Motor neuron (in vitro differentiated cells): ENCODE data around the gene TUBA1C. TPM values are rescaled to one million over a fixed set of nuclear protein-coding genes. Genes with fewer than 3 reads are reported as not detected.
"Not testable (repeated sequence)": the region's sequence is repeated elsewhere in the genome, so short reads cannot be mapped to it uniquely, and the experiment has no call there.

Source experiments
- ATAC-seq, 8 experiments: fragments of 200-7000 bp; cut with Tn5 transposase; replicated peaks in 6 of 8; 2 replicates each; pipeline ENCODE4 v1.8.0; 2021; ENCODE audit warnings: mild to moderate bottlenecking in 8 of 8, moderate library complexity in 8 of 8
- H3K27ac ChIP-seq, 2 donors: fragments of 250-450 bp; sonication (Bioruptor Pico); 2 replicates each; pipeline ENCODE4 v1.9.0; 2021; ENCODE audit warnings: antibody characterized with exemption in 2 of 2, mild to moderate bottlenecking in 2 of 2, moderate library complexity in 1 of 2
- H3K4me1 ChIP-seq, 2 donors: fragments of 250-450 bp; sonication (Bioruptor Pico); replicated peaks in 1 of 2; 2 replicates each; pipeline ENCODE4 v1.6.1; 2021; ENCODE audit warnings: antibody characterized with exemption in 2 of 2, mild to moderate bottlenecking in 2 of 2, moderate library complexity in 1 of 2
- H3K4me3 ChIP-seq, 5 donors: fragments of 250-450 bp; sonication (Bioruptor Pico); 2 replicates each; pipeline ENCODE4 v1.9.0; 2021; ENCODE audit warnings: antibody characterized with exemption in 5 of 5, mild to moderate bottlenecking in 5 of 5, moderate library complexity in 4 of 5
- WGBS, 10 experiments: fragments of 450-650 bp; shearing (Covaris generic); methylation state at CpG; one replicate each; pipeline ENCODE4 v1.0.0; 2022; 5-methylcytosine and 5-hydroxymethylcytosine counted together
- in situ Hi-C, 9 experiments: fragments of 400-800 bp; cut with MboI; loops; one replicate each; pipeline ENCODE4 v1.15.0; 2021; ENCODE audit warnings: low sequenced_read_pairs in 9 of 9, low pct_unique_long_range_greater_than_20kb in 2 of 9; ENCODE audit not compliant: unreplicated experiment in 9 of 9
- total RNA-seq, 8 experiments: library from RNA; unstranded; fragments of 300-600 nt; gene quantifications; 2 replicates each; pipeline versions ENCODE4 v1.2.3 to v1.2.4, GENCODE V29; 2022

Gene TUBA1C
- total RNA-seq, 8 experiments from 2014 or later = 54.3 to 256 (median 152) TPM

DNA sequence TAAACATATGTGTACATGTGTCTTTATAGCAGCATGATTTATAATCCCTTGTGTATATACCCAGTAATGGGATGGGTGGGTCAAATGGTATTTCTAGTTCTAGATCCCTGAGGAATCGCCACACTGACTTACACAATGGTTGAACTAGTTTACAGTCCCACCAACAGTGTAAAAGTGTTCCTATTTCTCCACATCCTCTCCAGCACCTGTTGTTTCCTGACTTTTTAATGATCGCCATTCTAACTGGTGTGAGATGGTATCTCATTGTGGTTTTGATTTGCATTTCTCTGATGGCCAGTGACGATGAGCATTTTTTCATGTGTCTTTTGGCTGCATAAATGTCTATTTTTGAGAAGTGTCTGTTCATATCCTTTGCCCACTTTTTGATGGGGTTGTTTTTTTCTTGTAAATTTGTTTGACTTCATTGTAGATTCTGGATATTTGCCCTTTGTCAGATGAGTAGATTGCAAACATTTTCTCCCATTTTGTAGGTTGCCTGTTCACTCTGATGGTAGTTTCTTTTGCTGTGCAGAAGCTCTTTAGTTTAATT lies 45.6 kb downstream of the TUBA1C start:
- in situ Hi-C loops, ATAC-seq, H3K4me1 ChIP-seq, H3K27ac ChIP-seq, H3K4me3 ChIP-seq: not testable (repeated sequence)
- WGBS, 10 experiments = no CpG with 5 or more reads among the region's 3 CpGs

DNA sequence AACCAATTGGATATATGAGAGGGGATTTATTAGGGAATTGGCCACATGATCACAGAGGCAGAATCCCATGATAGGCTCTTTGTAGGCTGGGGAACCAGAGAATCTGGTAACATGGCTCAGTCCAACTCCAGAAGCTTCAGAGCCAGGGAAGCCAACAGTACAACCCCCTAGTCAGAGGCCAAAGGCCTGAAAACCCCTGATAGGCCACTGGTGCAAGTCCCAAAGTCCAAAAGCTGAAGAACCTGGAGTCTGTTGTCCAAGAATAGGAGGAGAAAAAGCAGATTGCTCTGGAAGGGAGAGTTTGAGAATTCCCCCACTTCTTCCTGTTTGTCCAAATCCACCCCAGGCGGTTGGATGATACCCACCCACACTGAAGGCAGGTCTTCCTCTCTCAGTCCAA lies 49.9 kb downstream of the TUBA1C start:
- in situ Hi-C loops = no loop called here
- H3K4me1 ChIP-seq = no peaks in the 10 kb centered on the region
- H3K4me3 ChIP-seq = no peak overlapping the region
- no peak for ATAC-seq
- no peak overlapping the region for H3K27ac ChIP-seq
- 60 to 100% (median 79%) methylated on average over 1 of the region's 1 CpG; no CpG with 5 or more reads in 4 of the 10 experiments for WGBS, 10 experiments

DNA sequence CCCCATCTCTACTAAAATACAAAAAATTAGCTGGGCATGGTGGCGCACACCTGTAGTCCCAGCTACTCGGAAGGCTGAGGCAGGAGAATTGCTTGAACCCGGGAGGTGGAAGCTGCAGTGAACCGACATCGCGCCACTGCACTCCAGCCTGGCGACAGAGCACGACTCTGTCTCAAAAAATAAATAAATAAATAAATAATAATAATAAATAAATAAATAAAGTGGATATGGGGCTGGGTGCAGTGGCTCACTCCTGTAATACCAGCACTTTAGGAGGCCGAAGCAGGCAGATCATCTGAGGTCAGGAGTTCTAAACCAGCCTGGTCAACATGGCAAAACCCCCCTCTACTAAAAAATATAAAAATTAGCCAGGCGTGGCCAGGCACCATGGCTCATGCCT lies 52.2 kb downstream of the TUBA1C start:
- not testable (repeated sequence) for ATAC-seq

DNA sequence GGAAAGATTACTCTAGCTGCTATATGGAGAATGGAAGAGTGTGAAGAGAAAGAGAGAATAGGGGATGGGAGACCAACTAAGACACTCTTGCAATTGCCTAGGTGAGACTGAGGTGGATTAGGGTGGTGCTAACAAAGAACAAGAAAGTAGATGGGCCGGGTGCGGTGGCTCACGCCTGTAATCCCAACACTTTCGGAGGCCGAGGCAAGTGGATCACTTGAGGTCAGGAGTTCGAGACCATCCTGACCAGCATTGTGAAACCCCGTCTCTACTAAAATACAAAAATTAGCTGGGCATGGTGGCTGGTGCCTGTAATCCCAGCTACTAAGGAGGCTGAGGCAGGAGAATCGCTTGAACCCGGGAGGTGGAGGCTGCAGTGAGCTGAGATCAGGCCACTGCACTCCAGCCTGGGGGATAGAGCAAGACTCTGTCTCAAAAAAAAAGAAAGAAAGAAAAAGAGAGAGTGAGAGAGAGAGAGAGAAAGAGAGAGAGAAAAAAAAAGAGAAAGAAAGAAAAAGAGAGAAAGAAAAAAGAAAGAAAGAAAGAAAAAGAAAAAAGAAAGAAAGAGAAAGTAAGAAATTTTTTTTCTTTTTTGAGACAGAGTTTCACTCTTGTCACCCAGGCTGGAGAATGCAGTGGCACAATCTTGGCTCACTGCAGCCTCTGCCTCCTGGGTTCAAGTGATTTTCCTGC lies 55.7 kb downstream of the TUBA1C start:
- 76 to 94% (median 88%) methylated on average over 5 to 9 of the region's 9 CpGs; no CpG with 5 or more reads in 1 of the 10 experiments for WGBS, 10 experiments
- H3K27ac ChIP-seq, ATAC-seq, in situ Hi-C loops, H3K4me3 ChIP-seq, H3K4me1 ChIP-seq: not testable (repeated sequence)

More for the DNA sequence above, 52.2 kb downstream of the TUBA1C start:
- 74 to 100% (median 82%) methylated on average over 1 to 9 of the region's 10 CpGs; no CpG with 5 or more reads in 2 of the 10 experiments for WGBS, 10 experiments
- H3K4me3 ChIP-seq, H3K27ac ChIP-seq, in situ Hi-C loops, H3K4me1 ChIP-seq: not testable (repeated sequence)

DNA sequence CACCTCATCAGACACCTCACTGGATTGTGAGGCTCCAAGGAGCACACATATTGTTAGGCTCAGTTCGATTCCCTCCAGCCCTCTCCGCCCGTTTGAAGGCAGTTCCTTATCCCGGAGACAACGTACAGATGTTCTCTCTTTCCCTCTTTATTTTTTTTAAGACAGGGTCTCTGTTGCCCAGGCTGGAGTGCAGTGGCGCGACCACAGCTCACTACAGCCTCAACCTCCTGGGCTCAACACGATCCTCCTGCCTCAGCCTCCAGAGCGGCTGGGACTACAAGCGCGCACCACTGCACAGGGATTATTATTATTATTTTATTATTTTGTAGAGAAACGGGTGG lies 57.5 kb downstream of the TUBA1C start:
- H3K27ac ChIP-seq = no peak overlapping the region
- H3K4me1 ChIP-seq = peaks cover 3 to 4% of the 10 kb centered on the region in 2 donors
- no peak for ATAC-seq
- peak overlapping the region; percentile 63 to 90 (median 68) for H3K4me3 ChIP-seq
- in situ Hi-C loops = no loop called here
- WGBS, 10 experiments = 0 to 55% (median 25%) methylated on average over 1 to 11 of the region's 12 CpGs; no CpG with 5 or more reads in 3 of the 10 experiments

DNA sequence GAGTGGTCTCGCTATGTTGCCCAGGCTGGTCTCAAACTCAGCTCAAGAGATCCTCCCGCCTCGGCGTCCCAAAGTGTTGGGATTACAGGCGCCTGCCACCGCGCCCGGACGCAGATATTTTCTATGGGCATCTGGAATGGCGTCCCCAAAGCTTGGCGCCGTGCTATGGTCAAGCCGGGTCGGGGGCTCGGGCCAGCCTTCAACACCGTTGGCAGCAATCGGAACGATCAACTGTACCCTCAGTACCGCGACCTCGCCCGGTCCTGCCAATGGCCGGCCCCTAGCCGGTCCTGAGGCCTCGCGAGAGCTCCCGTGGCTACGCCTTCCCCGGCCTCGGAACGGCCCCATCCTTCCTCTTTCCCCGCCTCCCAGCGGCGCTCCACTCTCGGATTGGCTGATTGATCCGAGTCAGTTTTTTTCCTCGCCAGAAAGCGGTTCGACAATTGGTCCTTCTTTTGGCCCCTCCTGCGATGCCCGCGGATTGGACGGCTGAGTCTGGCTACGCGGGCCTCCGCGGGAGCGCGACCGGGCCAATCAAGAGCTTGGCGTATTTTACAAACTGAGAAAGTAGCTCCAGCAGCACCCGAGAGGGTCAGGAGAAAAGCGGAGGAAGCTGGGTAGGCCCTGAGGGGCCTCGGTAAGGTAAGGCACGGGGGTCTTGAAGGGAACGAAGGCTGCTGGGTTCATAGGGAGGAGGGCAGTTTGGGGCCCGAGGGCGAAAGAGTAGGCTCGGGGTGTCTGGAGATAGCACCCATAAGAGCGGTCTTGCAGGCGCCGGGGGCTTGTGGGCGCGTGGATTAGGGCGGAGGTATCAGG lies 58.0 kb downstream of the TUBA1C start, which contains the start of gene TROAP:
Gene TROAP, plus strand, starts transcription at position 548 of the 816 bp plus-strand sequence. CDS start 354 bp downstream, outside the sequence.
- in situ Hi-C loops = no loop called here
- Histone ChIP-seq H3K27ac (peak within 1 kb of the TSS in 1 of 2 donors; percentile 38), H3K4me1 (peaks cover 3 to 4% of the 10 kb centered on the region in 2 donors), H3K4me3 (peak within 1 kb of the TSS; percentile 63 to 90 (median 68))
- ATAC-seq = peak; percentile 99 to 100 (median 100)
- 0 to 3% (median 1%) methylated on average over 1 to 31 of the region's 65 CpGs; no CpG with 5 or more reads in 1 of the 10 experiments for WGBS, 10 experiments

DNA sequence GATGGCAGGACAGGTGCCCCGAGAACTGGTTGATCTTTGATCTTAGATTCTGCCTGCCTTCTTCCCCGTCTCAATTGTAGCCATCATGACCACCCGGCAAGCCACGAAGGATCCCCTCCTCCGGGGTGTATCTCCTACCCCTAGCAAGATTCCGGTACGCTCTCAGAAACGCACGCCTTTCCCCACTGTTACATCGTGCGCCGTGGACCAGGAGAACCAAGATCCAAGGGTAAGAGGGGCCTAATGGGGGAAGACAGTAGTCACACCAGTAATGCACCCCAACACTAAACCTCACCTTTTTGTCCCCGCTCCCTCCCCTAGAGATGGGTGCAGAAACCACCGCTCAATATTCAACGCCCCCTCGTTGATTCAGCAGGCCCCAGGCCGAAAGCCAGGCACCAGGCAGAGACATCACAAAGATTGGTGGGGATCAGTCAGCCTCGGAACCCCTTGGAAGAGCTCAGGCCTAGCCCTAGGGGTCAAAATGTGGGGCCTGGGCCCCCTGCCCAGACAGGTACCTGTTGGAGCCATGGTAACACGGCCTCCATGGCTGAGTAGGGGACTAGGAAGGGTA lies 58.7 kb downstream of the TUBA1C start:
- ATAC-seq = no peak
- in situ Hi-C loops = no loop called here
- Histone ChIP-seq H3K27ac (no peak overlapping the region), H3K4me1 (peaks cover 3 to 4% of the 10 kb centered on the region in 2 donors), H3K4me3 (peak overlapping the region; percentile 32 to 90 (median 43))
- WGBS, 10 experiments = 0 to 11% (median 0%) methylated on average over 1 to 14 of the region's 19 CpGs; no CpG with 5 or more reads in 3 of the 10 experiments

Other genes with a start within 250 kb of the TUBA1C start
- 100 to 1,000 TPM in 1 of 8 experiments, 10 to 100 TPM in 7; 39.2 to 106 (median 55.3) TPM for gene PRKAG1, start 246.3 kb upstream of the TUBA1C start, total RNA-seq
- 10 to 100 TPM; 11.7 to 96.4 (median 19.6) TPM for gene KMT2D, start 204.3 kb upstream of the TUBA1C start, total RNA-seq
- 1 to 10 TPM in 4 of 8 experiments, under 1 TPM in 3, not detected in 1; 0.45 to 4.1 (median 1.2) TPM for gene RHEBL1, start 195.1 kb upstream of the TUBA1C start, total RNA-seq
- under 1 TPM in 7 of 8 experiments, not detected in 1; 0.09 to 0.62 (median 0.13) TPM for gene DHH, start 170.3 kb upstream of the TUBA1C start, total RNA-seq
- gene LMBR1L, start 154.2 kb upstream of the TUBA1C start, total RNA-seq = 10 to 100 TPM; 27.6 to 85.8 (median 67.2) TPM
- gene TUBA1B, start 133.7 kb upstream of the TUBA1C start, total RNA-seq = 1,000 to 10,000 TPM in 2 of 8 experiments, 100 to 1,000 TPM in 6; 402 to 1,651 (median 697) TPM
- gene TUBA1A, start 76.0 kb upstream of the TUBA1C start, total RNA-seq = 1,000 to 10,000 TPM in 5 of 8 experiments, 100 to 1,000 TPM in 3; 158 to 5,477 (median 3,358) TPM
- 10 to 100 TPM in 2 of 8 experiments, 1 to 10 TPM in 4, under 1 TPM in 1, not detected in 1; 0.41 to 29.5 (median 5.4) TPM for gene PRPH, start 30.1 kb downstream of the TUBA1C start, total RNA-seq
- gene TROAP, start 58.2 kb downstream of the TUBA1C start, total RNA-seq = 10 to 100 TPM in 3 of 8 experiments, 1 to 10 TPM in 3, under 1 TPM in 2; 0.61 to 43.1 (median 2.8) TPM
- 10 to 100 TPM in 2 of 8 experiments, 1 to 10 TPM in 4, under 1 TPM in 1, not detected in 1; 0.15 to 25.4 (median 7.5) TPM for gene C1QL4, start 72.1 kb downstream of the TUBA1C start, total RNA-seq
- gene DNAJC22, start 81.8 kb downstream of the TUBA1C start, total RNA-seq = 10 to 100 TPM in 1 of 8 experiments, 1 to 10 TPM in 6, under 1 TPM in 1; 0.92 to 11.8 (median 1.9) TPM
- 10 to 100 TPM; 14.9 to 39.9 (median 25.8) TPM for gene SPATS2, start 102.4 kb downstream of the TUBA1C start, total RNA-seq